ENCODE data around the gene FUT1. TPM values are rescaled to one million over a fixed set of nuclear protein-coding genes. Genes with fewer than 3 reads are reported as not detected.

Gene FUT1
- total and polyA plus RNA-seq, 4 donors = 0.48 to 6.8 (median 1.0) TPM

- WGBS = 81% methylated on average over 6 of the region's 6 CpGs
- peaks cover 2 to 16% (median 11%) of the 10 kb centered on the region in 4 donors for H3K4me1 ChIP-seq (ENCODE audit: control insufficient read depth in 4 of 4, insufficient read depth in 4 of 4, low read length in 3 of 4)
- no peak overlapping the region for H3K27ac ChIP-seq (ENCODE audit: low read depth in 1 of 2, low read length in 2 of 2)
- no peaks in the 10 kb centered on the region for H3K27me3 ChIP-seq (ENCODE audit: control insufficient read depth in 4 of 4, insufficient read depth in 4 of 4, low read length in 3 of 4)
- no peaks in the 10 kb centered on the region for H3K9me3 ChIP-seq (ENCODE audit: control insufficient read depth in 4 of 4, low read length in 3 of 4)
- TF ChIP-seq RXRA (IDR thresholded peaks at IDR 0.05) = no peak
- no peak for TF ChIP-seq HNF4A (conservative IDR thresholded peaks at IDR 0.05)
- TF ChIP-seq YY1 (IDR thresholded peaks at IDR 0.05) = no peak
- no peak for TF ChIP-seq FOXA1 (IDR thresholded peaks at IDR 0.05)
- no peak for TF ChIP-seq ATF3 (IDR thresholded peaks at IDR 0.05)
- no peak for TF ChIP-seq JUND (IDR thresholded peaks at IDR 0.05)
- no peak for TF ChIP-seq TAF1 (conservative IDR thresholded peaks at IDR 0.05)
- no peak for TF ChIP-seq NR2F2 (IDR thresholded peaks at IDR 0.05)
- no peak for TF ChIP-seq SP1 (IDR thresholded peaks at IDR 0.05)
- peaks cover 0 to 8% (median 0%) of the 10 kb centered on the region in 4 donors for H3K36me3 ChIP-seq (ENCODE audit: control insufficient read depth in 4 of 4, insufficient read depth in 3 of 4, low read depth in 1 of 4, low read length in 3 of 4)
- no peak overlapping the region for H3K9ac ChIP-seq (ENCODE audit: low read depth in 1 of 2, low read length in 2 of 2)
- H3K4me3 ChIP-seq (ENCODE audit: low read depth in 1 of 3, low read length in 3 of 3) = no peak overlapping the region
- no peak for DNase-seq (ENCODE audit: low spot score)
These were observed 46.5 kb upstream of the FUT1 start for GRCh38 chr19:48798937-48799336.

DNA sequence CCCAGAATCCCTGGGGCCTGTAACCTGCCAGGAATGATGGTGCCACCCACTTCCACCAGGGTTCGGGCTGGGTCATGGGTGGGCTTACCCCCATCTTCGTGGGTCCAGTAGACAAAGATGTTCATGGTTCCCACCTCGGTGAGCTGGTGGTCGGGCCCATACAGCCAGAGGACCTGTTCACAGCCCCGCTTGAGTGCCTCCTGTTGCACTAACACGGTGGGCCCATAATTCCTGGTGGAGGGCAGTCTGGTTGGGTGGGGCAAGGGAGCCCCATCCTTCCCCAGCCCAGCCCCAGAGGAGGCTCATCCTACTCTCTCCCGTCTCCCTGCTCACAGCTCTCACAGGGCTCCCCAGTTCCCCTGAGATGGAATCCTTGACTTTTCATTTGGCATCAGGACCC is 44.7 kb upstream of the FUT1 start:
- no peak for TF ChIP-seq RAD21 (IDR thresholded peaks at IDR 0.05)
- TF ChIP-seq MAX (IDR thresholded peaks at IDR 0.05) = no peak
- TF ChIP-seq GABPA (IDR thresholded peaks at IDR 0.05 in 1 of 2, conservative IDR thresholded peaks at IDR 0.05 in 1 of 2) = no peak
- TF ChIP-seq RXRA (IDR thresholded peaks at IDR 0.05) = no peak
- TF ChIP-seq SP1 (IDR thresholded peaks at IDR 0.05) = no peak
- TF ChIP-seq, protein P1, sequence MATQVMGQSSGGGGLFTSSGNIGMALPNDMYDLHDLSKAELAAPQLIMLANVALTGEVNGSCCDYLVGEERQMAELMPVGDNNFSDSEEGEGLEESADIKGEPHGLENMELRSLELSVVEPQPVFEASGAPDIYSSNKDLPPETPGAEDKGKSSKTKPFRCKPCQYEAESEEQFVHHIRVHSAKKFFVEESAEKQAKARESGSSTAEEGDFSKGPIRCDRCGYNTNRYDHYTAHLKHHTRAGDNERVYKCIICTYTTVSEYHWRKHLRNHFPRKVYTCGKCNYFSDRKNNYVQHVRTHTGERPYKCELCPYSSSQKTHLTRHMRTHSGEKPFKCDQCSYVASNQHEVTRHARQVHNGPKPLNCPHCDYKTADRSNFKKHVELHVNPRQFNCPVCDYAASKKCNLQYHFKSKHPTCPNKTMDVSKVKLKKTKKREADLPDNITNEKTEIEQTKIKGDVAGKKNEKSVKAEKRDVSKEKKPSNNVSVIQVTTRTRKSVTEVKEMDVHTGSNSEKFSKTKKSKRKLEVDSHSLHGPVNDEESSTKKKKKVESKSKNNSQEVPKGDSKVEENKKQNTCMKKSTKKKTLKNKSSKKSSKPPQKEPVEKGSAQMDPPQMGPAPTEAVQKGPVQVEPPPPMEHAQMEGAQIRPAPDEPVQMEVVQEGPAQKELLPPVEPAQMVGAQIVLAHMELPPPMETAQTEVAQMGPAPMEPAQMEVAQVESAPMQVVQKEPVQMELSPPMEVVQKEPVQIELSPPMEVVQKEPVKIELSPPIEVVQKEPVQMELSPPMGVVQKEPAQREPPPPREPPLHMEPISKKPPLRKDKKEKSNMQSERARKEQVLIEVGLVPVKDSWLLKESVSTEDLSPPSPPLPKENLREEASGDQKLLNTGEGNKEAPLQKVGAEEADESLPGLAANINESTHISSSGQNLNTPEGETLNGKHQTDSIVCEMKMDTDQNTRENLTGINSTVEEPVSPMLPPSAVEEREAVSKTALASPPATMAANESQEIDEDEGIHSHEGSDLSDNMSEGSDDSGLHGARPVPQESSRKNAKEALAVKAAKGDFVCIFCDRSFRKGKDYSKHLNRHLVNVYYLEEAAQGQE (IDR thresholded peaks at IDR 0.05) = no peak
- no peak for TF ChIP-seq EGR1 (IDR thresholded peaks at IDR 0.05; ENCODE audit: low read depth in 2 of 2)
- no peak for TF ChIP-seq ZBTB33 (IDR thresholded peaks at IDR 0.05)
- no peak for TF ChIP-seq NR2F2 (IDR thresholded peaks at IDR 0.05)
- no peak for TF ChIP-seq ATF3 (IDR thresholded peaks at IDR 0.05)
- no peak for TF ChIP-seq YY1 (IDR thresholded peaks at IDR 0.05)
- TF ChIP-seq, protein P2, sequence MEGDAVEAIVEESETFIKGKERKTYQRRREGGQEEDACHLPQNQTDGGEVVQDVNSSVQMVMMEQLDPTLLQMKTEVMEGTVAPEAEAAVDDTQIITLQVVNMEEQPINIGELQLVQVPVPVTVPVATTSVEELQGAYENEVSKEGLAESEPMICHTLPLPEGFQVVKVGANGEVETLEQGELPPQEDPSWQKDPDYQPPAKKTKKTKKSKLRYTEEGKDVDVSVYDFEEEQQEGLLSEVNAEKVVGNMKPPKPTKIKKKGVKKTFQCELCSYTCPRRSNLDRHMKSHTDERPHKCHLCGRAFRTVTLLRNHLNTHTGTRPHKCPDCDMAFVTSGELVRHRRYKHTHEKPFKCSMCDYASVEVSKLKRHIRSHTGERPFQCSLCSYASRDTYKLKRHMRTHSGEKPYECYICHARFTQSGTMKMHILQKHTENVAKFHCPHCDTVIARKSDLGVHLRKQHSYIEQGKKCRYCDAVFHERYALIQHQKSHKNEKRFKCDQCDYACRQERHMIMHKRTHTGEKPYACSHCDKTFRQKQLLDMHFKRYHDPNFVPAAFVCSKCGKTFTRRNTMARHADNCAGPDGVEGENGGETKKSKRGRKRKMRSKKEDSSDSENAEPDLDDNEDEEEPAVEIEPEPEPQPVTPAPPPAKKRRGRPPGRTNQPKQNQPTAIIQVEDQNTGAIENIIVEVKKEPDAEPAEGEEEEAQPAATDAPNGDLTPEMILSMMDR (IDR thresholded peaks at IDR 0.05; ENCODE audit: low read depth, low read length, missing input control) = no peak
- no peak for TF ChIP-seq TAF1 (conservative IDR thresholded peaks at IDR 0.05)
- TF ChIP-seq HNF4G (IDR thresholded peaks at IDR 0.05) = no peak
- TF ChIP-seq JUND (IDR thresholded peaks at IDR 0.05) = no peak
- no peak for TF ChIP-seq FOXA2 (IDR thresholded peaks at IDR 0.05)
- Histone ChIP-seq H3K4me3 (ENCODE audit: low read depth in 1 of 3, low read length in 3 of 3) (no peak overlapping the region), H3K9me3 (ENCODE audit: control insufficient read depth in 4 of 4, low read length in 3 of 4) (no peaks in the 10 kb centered on the region), H3K4me1 (ENCODE audit: control insufficient read depth in 4 of 4, insufficient read depth in 4 of 4, low read length in 3 of 4) (peaks cover 2 to 16% (median 11%) of the 10 kb centered on the region in 4 donors), H3K9ac (ENCODE audit: low read depth in 1 of 2, low read length in 2 of 2) (no peak overlapping the region), H3K27me3 (ENCODE audit: control insufficient read depth in 4 of 4, insufficient read depth in 4 of 4, low read length in 3 of 4) (no peaks in the 10 kb centered on the region), H3K27ac (ENCODE audit: low read depth in 1 of 2, low read length in 2 of 2) (no peak overlapping the region), H3K36me3 (ENCODE audit: control insufficient read depth in 4 of 4, insufficient read depth in 3 of 4, low read depth in 1 of 4, low read length in 3 of 4) (peaks cover 0 to 8% (median 0%) of the 10 kb centered on the region in 4 donors)
- 95% methylated on average over 7 of the region's 7 CpGs for WGBS
- DNase-seq (ENCODE audit: low spot score) = no peak

All from liver (tissue), 9 donors.